ENCODE measurements around the gene SLC5A7. TPM values are rescaled to one million over a fixed set of nuclear protein-coding genes. Genes with fewer than 3 reads are reported as not detected.

Gene SLC5A7
- total and polyA plus RNA-seq, 4 donors, result 0.19 TPM; not detected in 3

- ATAC-seq (ENCODE audit: low FRiP score) (no peak), DNase-seq (no peak)
- H3K4me3 ChIP-seq (ENCODE audit: low read length in 2 of 2), result no peak overlapping the region
- no peaks in the 10 kb centered on the region for H3K36me3 ChIP-seq (ENCODE audit: control insufficient read depth in 1 of 2, insufficient read depth in 2 of 2, low read length in 1 of 2)
- H3K27ac ChIP-seq (ENCODE audit: low read depth in 1 of 2, low read length in 2 of 2), result no peak overlapping the region
- intact Hi-C loops (cut with DNase I), result no loop called here
- peaks cover 2% of the 10 kb centered on the region for H3K9me3 ChIP-seq (ENCODE audit: control insufficient read depth, low read length)
- 74 to 76% methylated on average over 5 of the region's 5 CpGs for WGBS, 2 donors
- no peaks in the 10 kb centered on the region for H3K4me1 ChIP-seq (ENCODE audit: control insufficient read depth in 1 of 2, insufficient read depth in 2 of 2, low read length in 2 of 2)
- peaks cover 0 to 2% of the 10 kb centered on the region in 2 donors for H3K27me3 ChIP-seq (ENCODE audit: control insufficient read depth in 1 of 2, insufficient read depth in 2 of 2, low read length in 1 of 2)
Observed at GRCh38 chr2:108048752-108049151, 62.4 kb downstream of the SLC5A7 start.

- no peak for DNase-seq
- ATAC-seq (ENCODE audit: low FRiP score), result no peak
- intact Hi-C loops (cut with DNase I), result no loop called here
- no peaks in the 10 kb centered on the region for H3K4me1 ChIP-seq (ENCODE audit: control insufficient read depth in 1 of 2, insufficient read depth in 2 of 2, low read length in 2 of 2)
- no peaks in the 10 kb centered on the region for H3K36me3 ChIP-seq (ENCODE audit: control insufficient read depth in 1 of 2, insufficient read depth in 2 of 2, low read length in 1 of 2)
- H3K9me3 ChIP-seq (ENCODE audit: control insufficient read depth, low read length), result no peaks in the 10 kb centered on the region
- no peak overlapping the region for H3K4me3 ChIP-seq (ENCODE audit: low read length in 2 of 2)
- WGBS, 2 donors, result 59 to 67% methylated on average over 3 of the region's 3 CpGs
- H3K27me3 ChIP-seq (ENCODE audit: control insufficient read depth in 1 of 2, insufficient read depth in 2 of 2, low read length in 1 of 2), result no peaks in the 10 kb centered on the region
- no peak overlapping the region for H3K27ac ChIP-seq (ENCODE audit: low read depth in 1 of 2, low read length in 2 of 2)
Observed at GRCh38 chr2:108058576-108059137, 72.3 kb downstream of the SLC5A7 start.

- H3K36me3 ChIP-seq (ENCODE audit: control insufficient read depth in 1 of 2, insufficient read depth in 2 of 2, low read length in 1 of 2), result no peaks in the 10 kb centered on the region
- intact Hi-C loops (cut with DNase I), result no loop called here
Observed at GRCh38 chr2:108061439-108062042, 75.2 kb downstream of the SLC5A7 start.

More at GRCh38 chr2:108061439-108062042, 75.2 kb downstream of the SLC5A7 start:
- H3K4me3 ChIP-seq (ENCODE audit: low read length in 2 of 2), result no peak overlapping the region
- WGBS, 2 donors, result 71 to 72% methylated on average over 4 of the region's 4 CpGs
- H3K4me1 ChIP-seq (ENCODE audit: control insufficient read depth in 1 of 2, insufficient read depth in 2 of 2, low read length in 2 of 2), result no peaks in the 10 kb centered on the region
- H3K27ac ChIP-seq (ENCODE audit: low read depth in 1 of 2, low read length in 2 of 2), result no peak overlapping the region
- DNase-seq (no peak), ATAC-seq (ENCODE audit: low FRiP score) (no peak)
- no peaks in the 10 kb centered on the region for H3K27me3 ChIP-seq (ENCODE audit: control insufficient read depth in 1 of 2, insufficient read depth in 2 of 2, low read length in 1 of 2)
- H3K9me3 ChIP-seq (ENCODE audit: control insufficient read depth, low read length), result no peaks in the 10 kb centered on the region

Other genes starting within 250 kb of the SLC5A7 start
- under 1 TPM; 0.33 to 0.39 TPM for gene RGPD4, start 159.6 kb upstream of the SLC5A7 start, total RNA-seq
- gene RGPD4, start 159.6 kb upstream of the SLC5A7 start, polyA plus RNA-seq, result not detected

Data from aorta (tissue), 5 donors.